Heart right ventricle (tissue), 16 donors: ENCODE measurements around the gene NSMCE1. TPM values are rescaled to one million over a fixed set of nuclear protein-coding genes. Genes with fewer than 3 reads are reported as not detected.

ENCODE experiments used
- ATAC-seq, 8 donors: fragments of 200-7000 bp; cut with Tn5 transposase; one replicate each; pipeline ENCODE4 v1.9.1; 2020; ENCODE audit warnings: mild to moderate bottlenecking in 8 of 8, moderate library complexity in 8 of 8, moderate number of reproducible peaks in 1 of 8
- DNase-seq, 2 donors: peaks; one replicate each; pipeline ENCODE4 v3.0.0-alpha.2; 2020
- H3K27ac ChIP-seq, 10 donors: fragments of 200-600 bp; sonication (generic) in 2 of 10; one replicate each; pipeline versions ENCODE4 v1.5.0 to v1.8.0; 2020 to 2022; ENCODE audit warnings: mild to moderate bottlenecking in 3 of 10
- H3K27me3 ChIP-seq, 7 donors: fragments of 200-600 bp; one replicate each; pipeline ENCODE4 v1.8.0; 2021 to 2022; ENCODE audit warnings: mild to moderate bottlenecking in 2 of 7
- H3K36me3 ChIP-seq, 9 donors: fragments of 200-600 bp; sonication (generic) in 1 of 9; one replicate each; pipeline versions ENCODE4 v1.5.0 to v1.8.0; 2020 to 2022; ENCODE audit warnings: mild to moderate bottlenecking in 2 of 9
- H3K4me1 ChIP-seq, 9 donors: fragments of 200-600 bp; sonication (generic) in 1 of 9; one replicate each; pipeline versions ENCODE4 v1.5.0 to v1.8.0; 2020 to 2022; ENCODE audit warnings: mild to moderate bottlenecking in 4 of 9
- H3K4me3 ChIP-seq, 10 donors: fragments of 200-600 bp; sonication (generic) in 2 of 10; one replicate each; pipeline versions ENCODE4 v1.5.0 to v1.8.0; 2020 to 2022; ENCODE audit warnings: mild to moderate bottlenecking in 7 of 10, moderate library complexity in 2 of 10
- H3K9me3 ChIP-seq, 11 donors: fragments of 200-600 bp in 10 of 11; sonication (generic) in 2 of 11; one replicate each; pipeline versions ENCODE4 v1.5.0 to v1.8.0; 2013 to 2022; ENCODE audit warnings: mild to moderate bottlenecking in 2 of 11, control low read depth in 1 of 11, moderate library complexity in 1 of 11
- CTCF ChIP-seq, 9 donors: fragments of 200-600 bp; sonication (generic) in 2 of 9; IDR thresholded peaks; one replicate each; pipeline versions ENCODE4 v1.5.0 to v1.8.0; 2021 to 2022; ENCODE audit warnings: antibody characterized with exemption in 9 of 9, mild to moderate bottlenecking in 5 of 9, moderate library complexity in 1 of 9
- WGBS, 2 donors: extraction: QIAGEN DNeasy Blood & Tissue Kit; methylation state at CpG; one replicate each; pipeline ENCODE4 v1.1.7; 2013; ENCODE audit warnings: inconsistent platforms in 1 of 2; 5-methylcytosine and 5-hydroxymethylcytosine counted together
- intact Hi-C, 10 donors: fragments of 100-400 bp; cut with DNase I; formaldehyde crosslinking; loops; one replicate each; pipeline versions ENCODE4 v1.11.1 to v1.14.2; 2022
- polyA plus RNA-seq, 2 donors: library from polyadenylated mRNA; stranded (reverse); fragments of 200-250 nt; gene quantifications; one replicate each; pipeline ENCODE4 v1.2.3, GENCODE V29; 2013
- total RNA-seq, 10 donors: library from RNA; stranded (reverse); fragmentation: NEBNext Ultra II Directional in 3 of 10; extraction: Animal tissue kit (Norgen Biotek cat#: 25700) in 3 of 10; gene quantifications; one replicate each; pipeline versions ENCODE4 v1.2.1 to v1.2.4, GENCODE V29; 2021 to 2023
- donor health status: Arrhythmogenic right ventricular cardiomyopathy.
- donor health status: ischemic (EF 13 %, LVEDD 7.1; RV severe dilation, severe dysfunction).
- donor health status: healthy with polysubstance abuse.
- donor health status: DM: no; HTN: yes; CAD: no.
- donor health status: DM: no; HTN: no; CAD: no.
- donor health status: ischemic (EF 25% LVEDD 6.9; RV normal size, moderate dysfunction).
- donor health status: ischemic (EF 25% LVEDD 5.7; RV mildly dilated, moderate dysfunction).
- donor health status: healthy.
- donor health status: DM: yes; HTN: yes; CAD: no.
- donor health status: Ischemic cardiomyopathy.
- donor health status: ischemic (EF 35%, LVEDD 5.7; RV mildly dilated, moderate dysfunction).
- donor health status: nonischemic (EF 11% LVEDD 7.7; RV severe dilation, severe dysfunction).
- donor health status: DM: yes; HTN: yes; CAD: no.
- donor health status: PGD.
- donor health status: ischemic (EF 29% LVEDD 5.4; RV normal size, mild dysfunction).
- donor health status: nonischemic (EF 23%, LVEDD 6.1; RV moderate dilation, normal function).

NSMCE1 gene
- total and polyA plus RNA-seq, 12 donors: 33.5 to 57.1 (median 38.1) TPM

GRCh38 chr16:27246439-27246838, 22.1 kb downstream of the NSMCE1 start:
- H3K9me3 ChIP-seq: no peaks in the 10 kb centered on the region
- TF ChIP-seq CTCF (IDR thresholded peaks at IDR 0.05): no peak
- ATAC-seq (no peak), DNase-seq (no peak)
- peaks cover 13 to 66% (median 47%) of the 10 kb centered on the region in 9 donors for H3K4me1 ChIP-seq
- no peak overlapping the region for H3K4me3 ChIP-seq
- H3K27ac ChIP-seq: peak overlapping the region in 4 of 10 donors; percentile 29 to 84 (median 66)
- 76 to 78% methylated on average over 4 of the region's 4 CpGs for WGBS, 2 donors
- intact Hi-C loops: loop anchor here in 1 of 10 donors (10.0 kb wide), 1 partner anchor 68 kb away; the partner anchor contains the start of gene IL4R
- no peaks in the 10 kb centered on the region for H3K27me3 ChIP-seq
- no peaks in the 10 kb centered on the region for H3K36me3 ChIP-seq

- no peak for DNase-seq
- peaks cover 13 to 73% (median 56%) of the 10 kb centered on the region in 9 donors for H3K4me1 ChIP-seq
Measured at GRCh38 chr16:27245276-27246172, 23.0 kb downstream of the NSMCE1 start.

GRCh38 chr16:27244363-27244755, 24.2 kb downstream of the NSMCE1 start:
- no peak overlapping the region for H3K4me3 ChIP-seq
- peaks cover 13 to 73% (median 56%) of the 10 kb centered on the region in 9 donors for H3K4me1 ChIP-seq
- TF ChIP-seq CTCF (IDR thresholded peaks at IDR 0.05): no peak
- H3K9me3 ChIP-seq: no peaks in the 10 kb centered on the region
- intact Hi-C loops: loop anchor here in 1 of 10 donors (10.0 kb wide), 1 partner anchor 70 kb away; the partner anchor contains the start of gene IL4R
- no peak for ATAC-seq
- H3K27ac ChIP-seq: peak overlapping the region in 8 of 10 donors; percentile 41 to 84 (median 66)
- no peak for DNase-seq
- no peaks in the 10 kb centered on the region for H3K36me3 ChIP-seq
- WGBS, 2 donors: 91 to 95% methylated on average over 7 of the region's 7 CpGs
- no peaks in the 10 kb centered on the region for H3K27me3 ChIP-seq

More at GRCh38 chr16:27245276-27246172, 23.0 kb downstream of the NSMCE1 start:
- Histone ChIP-seq H3K36me3 (no peaks in the 10 kb centered on the region), H3K9me3 (no peaks in the 10 kb centered on the region), H3K4me3 (no peak overlapping the region), H3K27me3 (no peaks in the 10 kb centered on the region), H3K27ac (peak overlapping the region in 9 of 10 donors; percentile 26 to 84 (median 50))
- intact Hi-C loops: loop anchor here in 1 of 10 donors (10.0 kb wide), 1 partner anchor 69 kb away; the partner anchor contains the start of gene IL4R
- 56 to 59% methylated on average over 19 of the region's 19 CpGs for WGBS, 2 donors
- peak; percentile 64 to 79 (median 72) for ATAC-seq
- TF ChIP-seq CTCF (IDR thresholded peaks at IDR 0.05): no peak

- intact Hi-C loops: loop anchor here in 1 of 10 donors (10.0 kb wide), 1 partner anchor 71 kb away; the partner anchor contains the start of gene IL4R
- peak overlapping the region in 1 of 10 donors; percentile 27 for H3K4me3 ChIP-seq
- H3K4me1 ChIP-seq: peaks cover 13 to 73% (median 56%) of the 10 kb centered on the region in 9 donors
- H3K27me3 ChIP-seq: no peaks in the 10 kb centered on the region
- H3K9me3 ChIP-seq: no peaks in the 10 kb centered on the region
- WGBS, 2 donors: 93 to 95% methylated on average over 11 of the region's 11 CpGs
- DNase-seq (no peak), ATAC-seq (no peak)
- H3K36me3 ChIP-seq: no peaks in the 10 kb centered on the region
- H3K27ac ChIP-seq: peak overlapping the region in 8 of 10 donors; percentile 25 to 84 (median 70)
- no peak for TF ChIP-seq CTCF (IDR thresholded peaks at IDR 0.05)
Measured at GRCh38 chr16:27243725-27244362, 24.7 kb downstream of the NSMCE1 start.
